Measurements from ENCODE around the gene IQSEC1. TPM values are rescaled to one million over a fixed set of nuclear protein-coding genes. Genes with fewer than 3 reads are reported as not detected.

Gene IQSEC1
- total RNA-seq, 1 donor from 2014 or later: 41.7 TPM

- H3K36me3 Mint-ChIP-seq: no peaks in the 10 kb centered on the region
- no peak overlapping the region for H3K4me3 Mint-ChIP-seq
- TF ChIP-seq, protein P1, sequence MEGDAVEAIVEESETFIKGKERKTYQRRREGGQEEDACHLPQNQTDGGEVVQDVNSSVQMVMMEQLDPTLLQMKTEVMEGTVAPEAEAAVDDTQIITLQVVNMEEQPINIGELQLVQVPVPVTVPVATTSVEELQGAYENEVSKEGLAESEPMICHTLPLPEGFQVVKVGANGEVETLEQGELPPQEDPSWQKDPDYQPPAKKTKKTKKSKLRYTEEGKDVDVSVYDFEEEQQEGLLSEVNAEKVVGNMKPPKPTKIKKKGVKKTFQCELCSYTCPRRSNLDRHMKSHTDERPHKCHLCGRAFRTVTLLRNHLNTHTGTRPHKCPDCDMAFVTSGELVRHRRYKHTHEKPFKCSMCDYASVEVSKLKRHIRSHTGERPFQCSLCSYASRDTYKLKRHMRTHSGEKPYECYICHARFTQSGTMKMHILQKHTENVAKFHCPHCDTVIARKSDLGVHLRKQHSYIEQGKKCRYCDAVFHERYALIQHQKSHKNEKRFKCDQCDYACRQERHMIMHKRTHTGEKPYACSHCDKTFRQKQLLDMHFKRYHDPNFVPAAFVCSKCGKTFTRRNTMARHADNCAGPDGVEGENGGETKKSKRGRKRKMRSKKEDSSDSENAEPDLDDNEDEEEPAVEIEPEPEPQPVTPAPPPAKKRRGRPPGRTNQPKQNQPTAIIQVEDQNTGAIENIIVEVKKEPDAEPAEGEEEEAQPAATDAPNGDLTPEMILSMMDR (IDR thresholded peaks at IDR 0.05; ENCODE audit: unreplicated experiment): no peak
- no peak overlapping the region for H3K27ac Mint-ChIP-seq
- no peaks in the 10 kb centered on the region for H3K9me3 Mint-ChIP-seq
- peaks cover 16% of the 10 kb centered on the region for H3K4me1 Mint-ChIP-seq
- DNase-seq (ENCODE audit: low spot score in 2 of 2, unreplicated experiment in 2 of 2): no peak
- H3K27me3 Mint-ChIP-seq (ENCODE audit: low read depth): peaks cover 24% of the 10 kb centered on the region
Measured at GRCh38 chr3:12871404-12871983, 201.7 kb downstream of the IQSEC1 start.

DNA sequence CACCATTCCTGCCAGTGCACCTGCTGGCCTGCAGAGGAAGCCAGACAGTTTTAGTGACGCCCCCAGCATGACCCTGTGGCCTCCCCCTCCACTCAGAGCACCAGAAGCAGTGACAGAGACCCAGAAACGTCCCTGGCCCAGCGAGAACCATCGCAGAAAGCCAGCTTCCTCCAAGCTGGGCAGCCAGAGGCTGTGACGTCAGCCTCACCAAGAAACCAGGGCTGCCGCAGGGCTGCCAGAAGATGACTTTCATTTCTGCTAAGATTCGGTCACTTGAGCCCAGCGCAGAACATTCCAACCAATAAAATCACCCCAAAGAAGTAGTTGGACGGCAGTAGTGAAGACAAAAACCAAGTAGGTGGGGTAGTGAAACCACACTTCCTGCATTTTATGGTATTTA is 202.3 kb downstream of the IQSEC1 start:
- DNase-seq (ENCODE audit: low spot score in 2 of 2, unreplicated experiment in 2 of 2): no peak
- H3K27ac Mint-ChIP-seq: no peak overlapping the region
- no peaks in the 10 kb centered on the region for H3K9me3 Mint-ChIP-seq
- TF ChIP-seq, protein P1 (IDR thresholded peaks at IDR 0.05; ENCODE audit: unreplicated experiment): no peak
- peaks cover 24% of the 10 kb centered on the region for H3K27me3 Mint-ChIP-seq (ENCODE audit: low read depth)
- no peak overlapping the region for H3K4me3 Mint-ChIP-seq
- peaks cover 16% of the 10 kb centered on the region for H3K4me1 Mint-ChIP-seq
- no peaks in the 10 kb centered on the region for H3K36me3 Mint-ChIP-seq

DNA sequence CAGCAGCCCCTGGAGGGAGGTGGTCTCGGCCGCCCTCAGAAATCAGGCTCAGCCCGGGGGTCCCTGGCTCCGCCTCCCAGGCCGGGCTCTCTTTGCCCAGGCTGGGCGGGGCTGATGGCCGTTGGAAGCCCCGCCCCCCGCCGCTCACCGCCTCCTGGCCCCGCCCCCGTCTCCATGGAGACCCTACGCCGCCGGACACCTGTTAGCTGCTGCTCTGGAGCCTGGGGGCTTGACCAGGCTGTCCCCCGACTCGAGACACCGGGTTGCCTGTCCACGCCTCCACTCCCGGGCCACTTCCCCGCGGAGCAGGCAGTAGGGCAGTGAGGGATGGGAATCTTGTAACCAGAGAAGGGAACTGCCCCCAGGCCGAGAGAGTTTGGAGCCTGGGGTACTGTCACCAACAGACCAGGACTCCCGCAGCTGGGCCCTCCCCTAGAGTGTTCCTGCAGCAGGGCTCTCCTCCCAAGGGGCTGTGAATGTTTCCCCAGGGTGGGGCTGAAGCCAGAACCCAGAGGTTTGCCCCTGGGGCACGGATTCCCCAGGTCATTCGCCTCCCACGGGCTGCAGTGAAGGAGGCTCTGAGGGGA is 204.1 kb downstream of the IQSEC1 start:
- Mint-ChIP-seq H3K27me3 (ENCODE audit: low read depth) (peaks cover 31% of the 10 kb centered on the region), H3K4me1 (peaks cover 10% of the 10 kb centered on the region), H3K36me3 (no peaks in the 10 kb centered on the region), H3K4me3 (peak overlapping the region; percentile 68), H3K27ac (no peak overlapping the region), H3K9me3 (peaks cover 6% of the 10 kb centered on the region)
- TF ChIP-seq, protein P1 (IDR thresholded peaks at IDR 0.05; ENCODE audit: unreplicated experiment): no peak
- DNase-seq (ENCODE audit: low spot score in 2 of 2, unreplicated experiment in 2 of 2): peak; percentile 63 to 76

- Mint-ChIP-seq H3K27me3 (ENCODE audit: low read depth) (peaks cover 31% of the 10 kb centered on the region), H3K9me3 (peaks cover 6% of the 10 kb centered on the region), H3K4me1 (peaks cover 10% of the 10 kb centered on the region), H3K36me3 (no peaks in the 10 kb centered on the region), H3K4me3 (peak overlapping the region; percentile 68), H3K27ac (peak overlapping the region; percentile 71)
- peak; percentile 61 to 82 for DNase-seq (ENCODE audit: low spot score in 2 of 2, unreplicated experiment in 2 of 2)
- TF ChIP-seq, protein P1 (IDR thresholded peaks at IDR 0.05; ENCODE audit: unreplicated experiment): peak; percentile 69
Measured at GRCh38 chr3:12868039-12869034, 204.9 kb downstream of the IQSEC1 start.

- no peak overlapping the region for H3K4me3 Mint-ChIP-seq
- H3K9me3 Mint-ChIP-seq: peaks cover 6% of the 10 kb centered on the region
- DNase-seq (ENCODE audit: low spot score in 2 of 2, unreplicated experiment in 2 of 2): no peak
- H3K27ac Mint-ChIP-seq: no peak overlapping the region
- TF ChIP-seq, protein P1 (IDR thresholded peaks at IDR 0.05; ENCODE audit: unreplicated experiment): no peak
- no peaks in the 10 kb centered on the region for H3K36me3 Mint-ChIP-seq
- peaks cover 29% of the 10 kb centered on the region for H3K27me3 Mint-ChIP-seq (ENCODE audit: low read depth)
- H3K4me1 Mint-ChIP-seq: peaks cover 10% of the 10 kb centered on the region
Measured at GRCh38 chr3:12866836-12867235, 206.4 kb downstream of the IQSEC1 start.

Measured in mesothelial cell of epicardium (in vitro differentiated cells).